AG04450 (cell line): ENCODE results near the gene DNAJC27. TPM values are rescaled to one million over a fixed set of nuclear protein-coding genes. Genes with fewer than 3 reads are reported as not detected.
A peak's percentile ranks its signal among the peaks of the same experiment; 100 is the strongest.
"Not testable (repeated sequence)": the region's sequence is repeated elsewhere in the genome, so short reads cannot be mapped to it uniquely, and the experiment has no call there.

Experiments used
- CTCF ChIA-PET: fragments of 300-600, 350-600 bp; formaldehyde crosslinking; extraction: SDS; loops from one replicate; lab custom pipeline; 2022; ENCODE audit warnings: antibody characterized with exemption, inconsistent platforms; lab: Charles Lee
- POLR2A ChIA-PET: fragments of 350-600 bp; formaldehyde crosslinking; extraction: SDS; loops from one replicate; lab custom pipeline; 2021; ENCODE audit warnings: antibody characterized with exemption, inconsistent platforms; lab: Yijun Ruan, JAX
- DNase-seq: peaks from one replicate; pipeline ENCODE4 v3.0.0-alpha.2; 2011; ENCODE audit warnings: low read depth, low spot score
- H3K27ac ChIP-seq: one replicate; pipeline ENCODE4 v1.5.1; 2012; ENCODE audit warnings: low read depth, low read length, control low read depth
- H3K27me3 ChIP-seq: one replicate; pipeline ENCODE4 v1.6.0; 2012; ENCODE audit warnings: low read length; ENCODE audit not compliant: control insufficient read depth, insufficient read depth
- H3K4me3 ChIP-seq: 2 replicates; pipeline ENCODE4 v1.5.1; 2011; ENCODE audit warnings: mild to moderate bottlenecking, low read depth, low read length, control low read depth
- H3K9me3 ChIP-seq: 2 replicates; pipeline ENCODE4 v1.5.1; 2012; ENCODE audit warnings: low read length; ENCODE audit not compliant: control insufficient read depth, insufficient read depth
- CTCF ChIP-seq: IDR thresholded peaks from 2 replicates; pipeline ENCODE4 v1.5.1; 2011; ENCODE audit warnings: low read depth, low read length, control low read depth, inconsistent platforms
- polyA minus RNA-seq: library from RNA; depleted of rRNA, polyadenylated mRNA; stranded (reverse); fragments of >200 nt; gene quantifications from 2 replicates; pipeline ENCODE4 v1.2.3, GENCODE V29; 2011; rRNA and poly(A)+ RNA removed
- polyA plus RNA-seq: library from polyadenylated mRNA; depleted of rRNA; stranded (reverse); fragments of >200 nt; gene quantifications from 2 replicates; pipeline ENCODE4 v1.2.3, GENCODE V29; 2011; rRNA removed

The DNAJC27 gene
- polyA plus RNA-seq: 3.5 and 4.1 TPM in 2 replicates
- 3.7 and 7.4 TPM in 2 replicates for polyA minus RNA-seq

GRCh38 chr2:24971536-24972314 lies at the start of gene DNAJC27:
Gene DNAJC27, minus strand, starts transcription at chr2:24971955. Its CDS starts 51 bp downstream, at chr2:24971904.
- Histone ChIP-seq H3K27me3 (no peaks in the 10 kb centered on the region), H3K4me3 (peak within 1 kb of the TSS; percentile 87), H3K9me3 (no peaks in the 10 kb centered on the region), H3K27ac (peak within 1 kb of the TSS; percentile 97)
- DNase-seq: peak; percentile 93
- CTCF ChIA-PET: interaction anchor here (1.0 to 2.2 kb wide), 3 partner anchors 156 to 225 kb away, joined by 3 to 23 read pairs (median 4); no protein-coding TSS in a partner anchor
- POLR2A ChIA-PET: no interaction called here
- TF ChIP-seq CTCF: no peak

GRCh38 chr2:25018681-25019080 lies 46.9 kb upstream of the DNAJC27 start:
- Histone ChIP-seq H3K27me3 (peaks cover 13% of the 10 kb centered on the region), H3K27ac (no peak overlapping the region), H3K9me3 (no peaks in the 10 kb centered on the region), H3K4me3 (no peak overlapping the region)
- POLR2A ChIA-PET: no interaction called here
- no peak for TF ChIP-seq CTCF
- no peak for DNase-seq
- CTCF ChIA-PET: no interaction called here

- no peak for DNase-seq
- H3K4me3 ChIP-seq: no peak overlapping the region
- no peak overlapping the region for H3K27ac ChIP-seq
- POLR2A ChIA-PET: no interaction called here
- peaks cover 5% of the 10 kb centered on the region for H3K27me3 ChIP-seq
- no peaks in the 10 kb centered on the region for H3K9me3 ChIP-seq
- TF ChIP-seq CTCF: no peak
- CTCF ChIA-PET: no interaction called here
These were observed 42.9 kb upstream of the DNAJC27 start for GRCh38 chr2:25014631-25015030.

- H3K4me3 ChIP-seq, H3K27ac ChIP-seq, H3K9me3 ChIP-seq, DNase-seq, POLR2A ChIA-PET, H3K27me3 ChIP-seq: not testable (repeated sequence)
- CTCF ChIA-PET: interaction anchor here (0.7 kb wide), 1 partner anchor 718 kb away, joined by 3 read pairs; no protein-coding TSS in a partner anchor
These were observed 39.6 kb upstream of the DNAJC27 start for GRCh38 chr2:25011342-25011741.

- CTCF ChIA-PET: interaction anchor here (1.3 kb wide), 1 partner anchor 187 kb away, joined by 3 read pairs; no protein-coding TSS in a partner anchor
- POLR2A ChIA-PET: no interaction called here
- no peaks in the 10 kb centered on the region for H3K9me3 ChIP-seq
- H3K27me3 ChIP-seq: no peaks in the 10 kb centered on the region
- no peak for TF ChIP-seq CTCF
- no peak overlapping the region for H3K27ac ChIP-seq
- no peak for DNase-seq
- H3K4me3 ChIP-seq: no peak overlapping the region
These were observed 38.2 kb upstream of the DNAJC27 start for GRCh38 chr2:25009954-25010353.
